Measurements from ENCODE around the gene ZCCHC8. TPM values are rescaled to one million over a fixed set of nuclear protein-coding genes. Genes with fewer than 3 reads are reported as not detected.
A peak's percentile ranks its signal among the peaks of the same experiment; 100 is the strongest.

Gene ZCCHC8
- total and polyA plus RNA-seq, 2 of the 4 experiments (the other 2 are of a cell fraction): 9.5 to 12.7 TPM

DNA sequence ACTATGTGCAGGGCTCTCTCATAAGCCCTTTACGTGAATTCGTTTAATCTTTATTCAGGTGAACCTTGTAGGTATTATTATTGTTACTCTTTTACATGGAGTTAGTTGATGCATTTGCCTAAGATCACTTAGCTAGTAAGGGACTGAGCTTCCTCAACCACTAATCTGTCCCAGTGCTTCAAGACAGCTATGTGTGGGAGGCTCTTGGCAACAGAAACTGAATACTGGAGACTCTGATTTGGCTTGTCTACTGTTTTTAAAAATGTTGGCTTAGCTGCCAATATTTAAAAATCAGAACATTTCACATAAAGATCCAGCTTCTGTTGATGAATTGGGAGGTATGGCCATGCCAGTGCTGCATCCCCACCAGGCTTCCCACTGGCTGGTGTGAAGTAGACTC lies 33.1 kb upstream of the ZCCHC8 start:
- H3K4me3 ChIP-seq (ENCODE audit: insufficient read depth, low read depth, low read length): no peak overlapping the region
- no peak overlapping the region for H3K56ac ChIP-seq (ENCODE audit: extremely low read depth, insufficient read depth, low read length)
- WGBS, 2 experiments (ENCODE audit: extremely low coverage in 2 of 2, insufficient read length in 1 of 2): no CpG with 5 or more reads among the region's 2 CpGs
- dilution Hi-C loops (cut with HindIII; ENCODE audit: low sequenced_read_pairs, unreplicated experiment) (no loop called here), in situ Hi-C loops (cut with MboI; ENCODE audit: low sequenced_read_pairs) (no loop called here), intact Hi-C loops (cut with micrococcal nuclease) (no loop called here)
- H4K8ac ChIP-seq (ENCODE audit: low read depth in 2 of 2, low read length in 2 of 2): no peak overlapping the region
- no peak overlapping the region for H4K5ac ChIP-seq (ENCODE audit: low read depth, low read length)
- POLR2A ChIA-PET (ENCODE audit: unreplicated experiment): no interaction called here
- no peak overlapping the region for H3K4me2 ChIP-seq (ENCODE audit: low read depth, low read length)
- H2AK5ac ChIP-seq (ENCODE audit: low read depth, low read length): no peak overlapping the region
- H3K18ac ChIP-seq (ENCODE audit: low read depth, low read length): no peak overlapping the region
- no TSS peak for BruUV-seq (replicated peaks)
- H2BK5ac ChIP-seq (ENCODE audit: low read depth, low read length, poor library complexity, severe bottlenecking): no peak overlapping the region
- no peaks in the 10 kb centered on the region for H3K4me1 ChIP-seq (ENCODE audit: control insufficient read depth, insufficient read depth, low read length)
- no peak overlapping the region for H2AFZ ChIP-seq (replicated peaks; ENCODE audit: low read length, poor library complexity)
- no peaks in the 10 kb centered on the region for H4K20me1 ChIP-seq (ENCODE audit: insufficient read depth, low read length)
- H2BK120ac ChIP-seq (ENCODE audit: low read depth, low read length): no peak overlapping the region
- CTCF ChIA-PET: no interaction called here
- peaks cover 16 to 28% of the 10 kb centered on the region in 2 experiments; a peak in 3 of 4 replicates for H3K79me1 ChIP-seq (ENCODE audit: low read depth in 1 of 2, low read length in 2 of 2)
- ATAC-seq (ENCODE audit: low read depth) (no peak), DNase-seq (peak; percentile 25)
- H3K9me1 ChIP-seq (ENCODE audit: insufficient read depth, low read length): no peaks in the 10 kb centered on the region
- no peak overlapping the region for H3K14ac ChIP-seq (replicated peaks; ENCODE audit: low read depth, low read length)
- H3K27me3 ChIP-seq (ENCODE audit: control insufficient read depth, insufficient read depth, low read length): no peaks in the 10 kb centered on the region
- H3K36me3 ChIP-seq (ENCODE audit: control insufficient read depth, insufficient read depth, low read length): peaks cover 9% of the 10 kb centered on the region
- no peak overlapping the region for H2AK9ac ChIP-seq (replicated peaks; ENCODE audit: low read depth, low read length, poor library complexity)
- H3K9ac ChIP-seq (ENCODE audit: low read depth, low read length): no peak overlapping the region
- no peak overlapping the region for H3K4ac ChIP-seq (ENCODE audit: low read depth, low read length)
- no peak overlapping the region for H2BK15ac ChIP-seq (ENCODE audit: low read depth, low read length)
- TF ChIP-seq CHD1 (IDR thresholded peaks at IDR 0.05; ENCODE audit: low read depth, low read length) (no peak), RFX5 (IDR thresholded peaks at IDR 0.05; ENCODE audit: low read depth, low read length) (no peak), MXI1 (IDR thresholded peaks at IDR 0.05; ENCODE audit: borderline replicate concordance, low read depth, low read length) (no peak), FOS (IDR thresholded peaks at IDR 0.05; ENCODE audit: low read depth, low read length) (no peak), BHLHE40 (IDR thresholded peaks at IDR 0.05; ENCODE audit: low read depth, low read length) (no peak), POLR2A (IDR thresholded peaks at IDR 0.05; ENCODE audit: low read depth, low read length) (no peak), RAD21 (IDR thresholded peaks at IDR 0.05; ENCODE audit: low read length) (no peak), SMC3 (IDR thresholded peaks at IDR 0.05; ENCODE audit: low read depth, low read length) (no peak), MAZ (IDR thresholded peaks at IDR 0.05; ENCODE audit: borderline replicate concordance, low read depth, low read length) (no peak)
- TF ChIP-seq, protein P1, sequence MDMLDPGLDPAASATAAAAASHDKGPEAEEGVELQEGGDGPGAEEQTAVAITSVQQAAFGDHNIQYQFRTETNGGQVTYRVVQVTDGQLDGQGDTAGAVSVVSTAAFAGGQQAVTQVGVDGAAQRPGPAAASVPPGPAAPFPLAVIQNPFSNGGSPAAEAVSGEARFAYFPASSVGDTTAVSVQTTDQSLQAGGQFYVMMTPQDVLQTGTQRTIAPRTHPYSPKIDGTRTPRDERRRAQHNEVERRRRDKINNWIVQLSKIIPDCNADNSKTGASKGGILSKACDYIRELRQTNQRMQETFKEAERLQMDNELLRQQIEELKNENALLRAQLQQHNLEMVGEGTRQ (IDR thresholded peaks at IDR 0.05; ENCODE audit: low read depth, low read length): no peak
- H2BK20ac ChIP-seq (ENCODE audit: low read depth, low read length): no peak overlapping the region
- H4K91ac ChIP-seq (ENCODE audit: insufficient read depth, low read depth, low read length): no peak overlapping the region
- no peak overlapping the region for H3K27ac ChIP-seq (ENCODE audit: insufficient read depth, low read length)
- no peaks in the 10 kb centered on the region for H3K9me3 ChIP-seq (ENCODE audit: control insufficient read depth, insufficient read depth, low read length)
- no peak overlapping the region for H3K23ac ChIP-seq (ENCODE audit: low read depth, low read length)

Data from IMR-90 (cell line).